Activated CD4-positive, CD25-positive, alpha-beta regulatory T cell treated with anti-CD3 and anti-CD28 coated beads, Interleukin-2, amount 50 U/mL, for 24 hours (primary cell): ENCODE measurements around the gene SMCR8.
"Not testable (repeated sequence)": the region's sequence is repeated elsewhere in the genome, so short reads cannot be mapped to it uniquely, and the experiment has no call there.

Experiments used
- ATAC-seq, 2 donors: fragments of 150-1000 bp; cut with Tn5 transposase; one replicate each; pipeline ENCODE4 v1.10.0; 2021; ENCODE audit warnings: mild to moderate bottlenecking in 1 of 2, moderate library complexity in 1 of 2

SMCR8 gene, protein sequence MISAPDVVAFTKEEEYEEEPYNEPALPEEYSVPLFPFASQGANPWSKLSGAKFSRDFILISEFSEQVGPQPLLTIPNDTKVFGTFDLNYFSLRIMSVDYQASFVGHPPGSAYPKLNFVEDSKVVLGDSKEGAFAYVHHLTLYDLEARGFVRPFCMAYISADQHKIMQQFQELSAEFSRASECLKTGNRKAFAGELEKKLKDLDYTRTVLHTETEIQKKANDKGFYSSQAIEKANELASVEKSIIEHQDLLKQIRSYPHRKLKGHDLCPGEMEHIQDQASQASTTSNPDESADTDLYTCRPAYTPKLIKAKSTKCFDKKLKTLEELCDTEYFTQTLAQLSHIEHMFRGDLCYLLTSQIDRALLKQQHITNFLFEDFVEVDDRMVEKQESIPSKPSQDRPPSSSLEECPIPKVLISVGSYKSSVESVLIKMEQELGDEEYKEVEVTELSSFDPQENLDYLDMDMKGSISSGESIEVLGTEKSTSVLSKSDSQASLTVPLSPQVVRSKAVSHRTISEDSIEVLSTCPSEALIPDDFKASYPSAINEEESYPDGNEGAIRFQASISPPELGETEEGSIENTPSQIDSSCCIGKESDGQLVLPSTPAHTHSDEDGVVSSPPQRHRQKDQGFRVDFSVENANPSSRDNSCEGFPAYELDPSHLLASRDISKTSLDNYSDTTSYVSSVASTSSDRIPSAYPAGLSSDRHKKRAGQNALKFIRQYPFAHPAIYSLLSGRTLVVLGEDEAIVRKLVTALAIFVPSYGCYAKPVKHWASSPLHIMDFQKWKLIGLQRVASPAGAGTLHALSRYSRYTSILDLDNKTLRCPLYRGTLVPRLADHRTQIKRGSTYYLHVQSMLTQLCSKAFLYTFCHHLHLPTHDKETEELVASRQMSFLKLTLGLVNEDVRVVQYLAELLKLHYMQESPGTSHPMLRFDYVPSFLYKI

DNA sequence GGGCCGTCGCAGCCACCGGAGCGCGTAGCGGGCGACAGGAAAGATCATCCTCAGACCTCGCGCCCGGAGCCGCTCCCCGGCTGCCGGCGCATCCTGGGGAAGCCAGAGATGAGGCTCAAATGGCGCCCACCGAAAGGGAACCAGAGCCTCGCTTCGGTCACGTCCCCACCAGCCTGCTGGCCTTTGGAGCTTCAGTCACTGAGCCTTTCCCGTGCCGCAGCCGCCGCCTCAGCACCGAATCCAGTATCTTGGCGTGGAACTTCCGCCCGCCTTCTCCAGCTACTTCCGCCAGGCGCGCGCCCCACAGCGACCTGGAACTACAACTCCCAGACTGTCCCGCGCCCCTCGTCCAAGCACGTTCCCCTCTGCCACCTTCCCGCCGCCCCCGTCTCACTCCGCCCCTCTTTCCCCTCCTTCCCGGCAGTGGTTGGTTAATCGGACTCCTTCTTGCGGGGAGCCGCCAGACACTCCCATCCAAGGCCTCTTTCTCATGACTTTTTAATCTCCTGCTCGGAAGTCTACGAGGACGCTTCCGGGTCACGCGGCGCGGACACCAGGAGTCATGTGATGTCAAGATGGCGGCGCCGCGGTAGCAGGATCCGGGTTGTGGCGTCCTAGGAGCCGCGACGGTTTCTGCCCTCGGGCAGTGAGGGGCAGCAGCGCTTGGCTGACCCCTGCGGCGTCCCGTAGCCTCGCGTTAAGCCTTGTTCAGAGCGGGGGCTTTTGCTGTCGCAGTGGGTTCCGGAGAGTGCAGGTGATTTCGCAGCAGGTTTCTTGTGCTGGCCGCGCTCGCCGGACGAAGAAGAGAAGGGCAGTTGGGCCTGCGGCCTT is at the start of gene SMCR8, which contains the start of gene TOP3A:
TSS of gene SMCR8 (plus strand) at position 563 of the 831 bp plus-strand sequence. CDS start 497 bp downstream, outside the sequence.
TSS of gene TOP3A (minus strand) at position 264 of the 831 bp plus-strand sequence. CDS start at position 48, 216 bp downstream.
- ATAC-seq = peak; percentile 97

DNA sequence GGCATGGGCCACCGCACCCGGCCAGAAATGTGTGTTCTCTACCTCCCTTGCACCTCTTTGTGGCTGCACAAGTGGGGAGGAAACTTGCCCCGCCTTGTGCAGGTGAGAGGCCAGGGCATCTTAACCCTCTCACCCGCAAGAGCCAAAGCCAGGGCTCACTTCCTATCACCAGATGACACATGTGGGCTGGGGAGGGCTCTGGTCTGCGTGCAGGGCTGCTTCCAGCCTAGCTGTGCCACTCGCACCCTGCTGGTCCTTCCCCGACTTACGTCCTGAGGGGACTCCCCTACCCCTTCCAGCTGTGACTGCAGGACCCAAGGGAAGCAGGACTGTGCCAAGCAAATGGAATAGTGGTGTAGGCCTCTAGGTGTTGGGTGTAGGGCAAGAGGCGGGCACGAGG is 47.7 kb upstream of the SMCR8 start:
- ATAC-seq = no peak

DNA sequence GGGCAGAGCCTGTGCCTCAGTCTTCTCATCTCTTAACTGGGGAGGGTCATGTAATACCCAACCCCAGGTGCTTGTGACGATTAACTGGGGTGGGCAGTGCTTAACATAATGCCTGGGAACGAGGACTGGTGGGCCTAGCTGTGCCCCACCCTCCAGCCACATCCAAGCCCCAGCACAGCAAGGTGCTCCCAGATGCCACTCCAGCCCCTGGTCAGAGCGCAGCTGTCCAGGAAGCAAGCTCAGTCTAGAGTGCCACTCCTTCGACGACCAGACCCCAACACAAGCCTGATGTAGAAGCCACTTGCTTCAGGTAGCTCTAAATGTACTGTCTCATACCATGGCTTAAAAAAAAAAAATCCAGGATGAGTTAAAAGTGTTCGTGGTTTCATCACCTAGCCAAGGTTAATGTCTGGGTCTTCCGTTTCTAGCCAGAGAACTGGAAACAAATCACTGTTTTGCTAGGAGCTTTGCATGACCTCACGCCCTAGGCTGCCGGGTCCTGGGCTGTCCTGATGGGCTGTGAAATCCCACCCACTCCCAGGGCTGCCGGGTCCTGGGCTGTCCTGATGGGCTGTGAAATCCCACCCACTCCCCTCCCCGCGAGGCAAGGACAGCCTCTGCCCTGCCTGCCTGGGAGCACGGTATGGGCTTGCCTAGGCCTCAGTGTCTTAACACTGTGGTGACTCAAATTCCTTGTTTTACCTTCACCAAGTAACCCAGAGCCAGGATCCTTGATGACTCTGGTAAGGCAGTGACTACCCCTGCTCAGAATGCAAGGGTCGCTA is 47.0 kb upstream of the SMCR8 start:
- ATAC-seq = no peak

DNA sequence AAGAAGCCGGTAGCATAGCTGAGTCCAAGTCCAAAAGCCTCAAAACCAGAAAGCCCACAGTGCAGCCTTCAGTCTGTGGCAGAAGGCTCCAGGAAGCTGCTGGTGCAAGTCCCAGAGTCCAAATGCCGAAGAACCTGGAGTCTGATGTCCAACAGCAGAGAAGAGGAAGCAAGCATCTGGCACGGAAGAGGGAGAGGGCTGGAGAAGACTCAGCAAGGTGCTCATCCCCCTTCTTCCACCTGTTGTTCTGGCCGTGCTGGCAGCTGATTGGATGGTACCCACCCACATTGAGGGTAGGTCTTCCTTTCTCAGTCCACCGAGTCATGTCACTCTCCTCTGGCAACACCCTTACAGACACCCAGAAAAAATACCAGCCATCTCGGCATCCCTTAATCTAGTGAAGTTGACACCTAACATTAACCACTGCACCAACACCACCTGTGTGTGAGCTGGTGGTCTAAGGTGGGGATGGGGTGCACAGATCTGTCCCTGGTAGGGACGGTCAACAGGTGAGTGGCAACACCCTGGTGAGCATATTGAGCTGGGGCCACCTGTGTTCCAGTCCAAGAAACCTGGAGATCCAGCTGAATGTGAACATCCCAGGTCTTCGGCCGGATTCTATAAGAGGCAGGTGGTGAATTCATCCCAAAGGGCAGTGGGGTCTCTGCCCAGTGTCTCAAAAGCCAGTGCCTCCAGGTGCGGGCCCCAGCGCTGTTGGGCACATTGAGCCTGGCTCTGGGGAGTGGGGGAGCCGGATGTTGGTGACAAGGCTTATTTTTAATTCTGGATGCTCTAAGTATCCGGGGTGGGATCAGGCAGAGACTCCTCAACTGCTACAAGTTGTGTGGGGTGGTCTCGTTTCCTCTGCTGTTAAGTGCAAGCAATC is 44.8 kb upstream of the SMCR8 start:
- no peak for ATAC-seq

DNA sequence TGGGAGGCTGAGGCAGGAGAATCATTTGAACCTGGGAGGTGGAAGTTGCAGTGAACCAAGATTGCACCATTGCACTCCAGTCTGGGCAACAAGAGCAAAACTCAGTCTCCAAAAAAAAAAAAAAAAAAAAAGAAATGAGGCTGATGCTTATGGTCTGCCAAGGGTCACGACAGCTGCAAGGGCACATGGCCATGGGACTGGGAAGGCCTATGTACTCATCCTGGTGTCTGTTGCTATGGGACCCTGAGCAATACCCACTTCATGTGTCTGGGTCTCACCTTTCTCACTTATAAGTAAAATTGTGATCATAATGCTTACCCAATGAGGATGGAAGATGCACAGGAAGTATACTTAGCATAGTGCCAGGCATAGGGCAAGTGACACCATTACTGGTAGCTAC is 38.0 kb upstream of the SMCR8 start:
- no peak for ATAC-seq

DNA sequence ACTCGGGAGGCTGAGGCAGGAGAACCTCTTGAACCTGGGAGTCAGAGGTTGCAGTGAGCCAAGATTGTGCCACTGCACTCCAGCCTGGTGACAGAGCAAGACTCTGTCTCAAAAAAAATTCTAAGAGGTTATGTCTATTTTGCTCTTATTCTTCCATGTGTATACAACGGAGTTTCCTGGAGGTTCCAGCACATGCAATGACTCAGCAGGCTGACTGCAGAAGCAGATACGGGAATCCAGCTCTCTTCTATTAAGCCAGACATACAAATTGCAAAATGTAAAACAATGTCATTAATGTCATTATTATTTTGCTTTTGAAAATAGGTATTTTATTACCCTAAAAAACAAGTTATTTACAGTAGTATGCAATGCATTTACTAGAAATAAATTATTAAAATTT is 36.2 kb upstream of the SMCR8 start:
- no peak for ATAC-seq

DNA sequence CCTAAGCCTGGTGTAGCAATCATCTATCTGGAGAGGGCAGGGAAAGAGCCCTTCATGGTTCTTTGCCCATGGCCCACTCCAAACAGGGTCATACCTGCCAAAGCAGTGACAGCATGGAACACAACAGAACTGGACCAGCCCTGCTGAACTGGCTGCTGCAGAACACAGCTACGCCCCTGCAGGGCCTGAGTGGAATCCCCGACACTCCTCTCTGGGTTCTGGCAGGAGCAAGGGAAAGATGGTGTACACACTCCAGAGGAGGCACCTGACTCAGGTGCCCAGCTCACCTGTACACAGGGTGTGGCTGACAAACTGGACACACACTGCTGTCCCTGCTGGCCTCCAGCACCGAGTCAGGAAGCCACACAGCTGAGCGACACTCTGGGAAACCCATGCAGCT is 34.8 kb upstream of the SMCR8 start:
- no peak for ATAC-seq

DNA sequence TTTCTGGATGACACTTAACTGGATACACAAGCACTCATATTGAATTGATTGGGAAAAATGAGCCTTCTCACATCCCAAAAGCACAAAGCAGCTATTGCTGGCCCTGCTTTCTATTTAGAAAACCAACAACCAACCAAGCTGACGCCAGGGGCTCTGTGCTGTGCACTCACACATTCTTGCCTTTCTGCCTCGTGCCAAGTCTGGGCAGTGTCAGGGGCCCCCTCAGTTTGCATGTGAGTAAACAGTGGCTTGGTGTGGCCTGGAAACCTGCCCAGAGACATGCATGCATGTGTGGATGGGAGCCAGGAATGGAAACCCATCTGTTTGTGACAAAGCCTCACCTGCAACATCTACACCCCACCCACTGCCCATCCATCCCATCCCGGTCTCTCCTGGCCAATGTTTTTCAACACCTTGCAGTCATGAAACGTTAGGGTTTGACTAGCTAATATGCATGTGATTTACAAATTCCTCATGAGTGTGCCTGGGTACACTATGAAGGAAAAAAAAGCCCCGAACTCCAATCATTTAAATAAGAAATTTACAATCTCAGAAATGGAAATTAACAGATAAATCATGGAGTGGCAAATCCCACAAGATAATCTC is 34.2 kb upstream of the SMCR8 start:
- no peak for ATAC-seq

DNA sequence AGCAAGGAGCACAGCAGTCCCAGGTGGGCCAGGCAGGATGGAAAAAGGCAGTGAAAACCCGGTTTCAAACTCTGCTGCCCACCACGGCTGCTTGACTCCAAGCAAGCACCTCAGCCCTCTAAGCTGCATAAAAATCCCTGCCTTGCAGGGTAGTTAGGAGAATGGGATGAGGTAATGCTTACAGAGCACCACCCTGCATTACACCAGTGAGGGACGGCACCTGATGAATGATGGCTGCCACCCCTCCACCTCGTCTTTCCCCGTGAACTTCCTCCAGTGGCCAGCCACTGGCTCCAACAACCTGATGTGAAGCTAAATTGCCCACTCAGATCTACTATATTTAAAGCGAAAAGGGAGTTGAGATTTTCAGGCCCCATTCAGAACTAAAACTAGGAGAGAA is 33.3 kb upstream of the SMCR8 start:
- no peak for ATAC-seq

DNA sequence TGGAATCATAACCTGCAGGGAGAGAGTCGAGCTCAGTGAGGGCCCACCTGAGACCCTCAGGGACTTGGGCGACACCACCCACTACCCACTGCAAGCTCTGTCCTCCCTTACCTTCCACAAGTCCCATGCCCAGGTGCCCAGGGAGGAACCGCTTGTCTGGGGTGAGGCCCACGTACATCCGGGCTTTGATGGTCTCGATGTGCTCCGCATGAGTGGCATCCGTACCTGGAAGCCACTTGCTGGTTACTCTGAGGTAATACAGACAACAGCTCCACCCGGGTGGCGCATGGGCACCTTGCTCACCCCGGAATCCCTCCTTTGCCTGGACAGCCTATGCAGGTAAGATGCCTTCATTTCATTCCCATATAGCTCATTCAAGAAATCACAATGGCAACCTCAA is 29.8 kb upstream of the SMCR8 start:
- ATAC-seq = no peak

DNA sequence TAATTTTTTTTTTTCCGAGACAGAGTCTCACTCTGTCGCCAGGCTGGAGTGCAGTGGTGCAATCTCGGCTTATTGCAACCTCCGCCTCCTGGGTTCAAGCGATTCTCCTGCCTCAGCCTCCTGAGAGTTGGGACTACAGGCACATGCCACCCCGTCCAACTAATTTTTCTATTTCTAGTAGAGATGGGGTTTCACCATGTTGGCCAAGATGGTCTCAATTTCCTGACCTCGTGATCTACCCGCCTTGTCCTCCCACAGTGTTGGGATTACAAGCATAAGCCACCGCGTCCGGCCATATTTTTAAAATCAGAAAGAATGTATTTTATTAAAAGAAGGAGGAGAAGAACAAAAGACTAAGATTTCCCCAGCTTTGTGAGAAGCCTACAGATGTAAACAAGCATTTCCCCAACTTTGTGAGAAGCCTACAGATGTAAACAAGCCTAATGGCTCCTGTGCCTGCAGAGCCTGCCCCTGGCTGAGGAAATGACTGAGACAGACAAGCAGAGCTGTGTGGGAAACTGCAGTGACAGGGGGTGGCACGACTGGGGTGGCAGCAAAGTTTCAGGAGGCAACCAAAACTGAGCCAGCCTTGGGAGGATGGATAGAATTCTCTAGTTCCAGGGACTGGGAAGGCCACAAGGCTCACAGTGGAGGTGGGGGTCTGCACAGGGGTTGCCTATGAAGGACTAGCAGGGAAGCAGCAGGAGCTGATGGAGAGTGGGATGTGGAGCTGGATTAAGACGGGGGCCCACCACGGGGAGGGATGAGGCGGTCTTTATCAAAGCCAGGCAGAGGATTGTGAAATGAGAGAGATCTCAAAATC is 23.2 kb upstream of the SMCR8 start:
- ATAC-seq = no peak

DNA sequence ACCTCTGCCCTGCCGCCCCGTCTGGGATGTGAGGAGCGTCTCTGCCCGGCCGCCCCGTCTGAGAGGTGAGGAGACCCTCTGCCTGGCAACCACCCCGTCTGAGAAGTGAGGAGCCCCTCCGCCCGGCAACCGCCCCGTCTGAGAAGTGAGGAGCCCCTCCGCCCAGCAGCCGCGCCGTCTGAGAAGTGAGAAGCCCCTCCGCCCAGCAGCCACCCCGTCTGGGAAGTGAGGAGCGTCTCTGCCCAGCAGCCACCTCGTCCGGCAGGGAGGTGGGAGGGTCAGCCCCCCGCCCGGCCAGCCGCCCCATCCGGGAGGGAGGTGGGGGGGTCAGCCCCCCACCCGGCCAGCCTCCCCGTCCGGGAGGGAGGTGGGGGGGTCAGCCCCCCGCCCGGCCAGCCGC is 17.0 kb upstream of the SMCR8 start:
- not testable (repeated sequence) for ATAC-seq

DNA sequence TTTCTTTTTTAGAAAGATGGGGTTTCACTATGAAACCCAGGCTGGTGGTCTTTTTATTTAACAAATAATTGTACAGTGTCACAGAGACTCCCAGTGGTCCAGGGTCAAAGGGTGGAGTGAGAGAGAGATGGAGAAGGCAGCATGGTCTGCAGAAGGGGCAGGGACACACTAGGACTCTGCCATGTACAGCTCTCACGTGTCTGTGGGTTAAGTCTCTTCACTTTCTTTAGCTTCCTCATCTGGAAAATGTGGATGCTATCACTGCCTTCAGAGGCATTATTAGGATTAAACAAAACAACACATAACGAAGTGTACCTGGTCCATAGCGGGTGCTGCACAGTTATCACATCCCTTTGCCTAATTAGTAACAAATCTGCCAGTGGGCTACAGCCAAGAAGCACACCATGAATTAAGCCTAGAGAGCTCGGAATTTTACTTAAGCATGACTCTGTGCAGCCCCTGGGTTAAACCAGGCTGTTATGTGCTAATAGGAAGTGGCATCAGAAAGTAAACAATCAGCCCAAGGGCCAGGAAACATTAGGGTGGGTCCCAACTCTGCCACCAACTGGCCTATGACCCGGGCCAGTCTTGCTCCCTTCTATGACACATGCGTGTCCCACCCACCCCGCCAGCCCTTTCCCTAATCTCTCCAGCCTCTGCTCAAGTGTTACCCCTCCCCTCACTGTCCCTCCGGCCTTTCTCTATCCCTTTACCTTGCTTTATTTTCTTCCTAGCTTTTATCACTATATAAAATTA is 14.2 kb upstream of the SMCR8 start:
- ATAC-seq = no peak

DNA sequence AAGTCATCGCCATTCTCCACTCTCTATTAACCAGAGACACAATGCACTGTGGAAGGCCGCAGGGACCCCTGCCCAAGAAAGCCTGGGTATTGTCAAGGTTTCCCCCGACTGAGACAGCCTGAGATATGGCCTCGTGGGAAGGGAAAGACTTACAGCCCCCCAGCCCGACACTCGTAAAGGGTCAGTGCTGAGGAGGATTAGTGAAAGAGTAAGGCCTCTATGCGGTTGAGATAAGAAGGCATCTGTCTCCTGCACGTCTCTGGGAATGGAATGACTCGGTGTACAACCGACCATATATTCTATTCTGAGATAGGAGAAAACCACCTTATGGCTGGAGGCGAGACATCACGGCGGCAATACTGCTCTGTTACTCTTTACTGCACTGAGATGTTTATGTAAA is 11.9 kb upstream of the SMCR8 start:
- not testable (repeated sequence) for ATAC-seq

DNA sequence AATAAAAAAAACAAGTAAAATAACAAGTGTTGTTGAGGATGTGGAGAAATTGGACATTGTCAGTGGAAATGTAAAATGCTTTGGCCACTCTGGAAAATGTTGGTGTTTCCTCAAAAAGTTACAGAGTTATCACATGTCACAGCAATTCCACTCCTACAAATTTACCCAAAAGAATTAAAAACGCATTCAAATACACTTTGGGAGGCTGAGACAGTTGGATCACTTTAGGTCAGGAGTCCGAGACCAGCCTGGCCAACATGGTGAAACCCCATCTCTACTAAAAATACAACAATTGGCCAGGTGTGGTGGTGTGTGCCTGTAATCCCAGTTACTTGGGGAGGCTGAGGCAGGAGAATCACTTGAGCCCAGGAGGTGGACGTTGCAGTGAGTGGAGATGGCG is 5.9 kb upstream of the SMCR8 start:
- no peak for ATAC-seq

DNA sequence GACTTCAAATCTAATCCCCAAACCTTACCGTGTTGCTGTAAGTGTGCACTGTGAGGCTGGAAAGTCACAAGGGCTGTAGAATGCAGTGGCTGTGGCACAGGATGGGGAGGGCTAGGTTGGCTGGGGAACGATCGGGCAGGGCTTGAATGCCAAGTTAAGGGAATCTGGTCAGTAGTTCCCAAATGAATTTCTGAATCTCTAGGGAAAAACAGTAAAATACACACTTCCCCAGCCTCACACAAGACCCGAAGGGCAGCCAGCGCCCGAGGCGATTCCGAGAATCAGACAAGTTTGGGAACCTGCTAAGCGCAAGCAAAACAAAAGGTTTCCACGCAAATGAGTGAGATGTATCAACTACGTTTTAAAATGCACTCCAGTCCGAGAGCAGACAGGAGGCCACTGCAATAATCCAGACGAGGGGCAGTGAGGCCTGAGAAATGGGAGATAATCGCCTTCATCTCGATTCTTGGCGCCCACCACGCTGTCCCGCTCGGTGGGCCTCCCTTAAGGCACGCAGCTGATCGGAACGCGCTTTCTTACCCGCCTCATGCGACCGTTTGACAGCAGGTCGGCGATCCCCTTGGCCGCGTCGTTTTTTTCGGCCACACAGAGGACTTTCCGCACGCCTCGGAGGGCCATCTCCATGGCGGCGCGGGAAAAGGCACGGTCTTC is 898 bp upstream of the SMCR8 start:
- ATAC-seq = no peak

DNA sequence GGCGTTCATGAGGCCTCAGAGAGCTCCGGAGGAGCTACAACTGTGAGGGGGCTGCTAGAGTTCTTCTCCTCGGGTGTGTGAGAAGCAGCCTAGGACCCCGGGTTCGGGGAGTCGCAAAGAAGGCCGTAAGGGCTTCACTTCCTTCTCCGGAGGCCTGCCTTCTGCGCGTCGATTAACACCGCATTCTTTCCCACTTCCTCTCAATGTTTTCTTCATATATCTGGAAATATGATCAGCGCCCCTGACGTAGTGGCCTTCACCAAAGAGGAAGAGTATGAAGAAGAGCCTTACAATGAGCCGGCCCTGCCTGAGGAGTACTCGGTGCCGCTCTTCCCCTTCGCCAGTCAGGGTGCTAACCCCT is 449 bp downstream of the SMCR8 start:
- no peak for ATAC-seq

DNA sequence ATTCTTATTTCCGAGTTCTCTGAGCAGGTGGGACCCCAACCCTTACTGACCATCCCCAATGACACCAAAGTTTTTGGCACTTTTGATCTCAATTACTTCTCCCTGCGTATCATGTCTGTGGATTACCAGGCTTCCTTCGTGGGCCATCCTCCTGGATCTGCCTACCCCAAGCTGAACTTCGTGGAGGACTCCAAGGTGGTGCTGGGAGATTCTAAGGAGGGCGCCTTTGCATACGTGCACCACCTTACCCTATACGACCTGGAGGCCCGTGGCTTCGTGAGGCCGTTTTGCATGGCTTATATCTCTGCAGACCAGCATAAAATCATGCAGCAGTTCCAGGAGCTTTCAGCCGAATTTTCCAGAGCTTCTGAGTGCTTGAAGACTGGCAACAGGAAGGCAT is 868 bp downstream of the SMCR8 start:
- no peak for ATAC-seq
